Activated naive CD4-positive, alpha-beta T cell (primary cell): ENCODE results near the gene PLEKHS1.
"Not testable (repeated sequence)": the region's sequence is repeated elsewhere in the genome, so short reads cannot be mapped to it uniquely, and the experiment has no call there.

Source experiments
- DNase-seq, 4 experiments: peaks; one replicate each; lab custom pipeline; 2025; lab: John Stamatoyannopoulos, UW

Gene PLEKHS1

DNA sequence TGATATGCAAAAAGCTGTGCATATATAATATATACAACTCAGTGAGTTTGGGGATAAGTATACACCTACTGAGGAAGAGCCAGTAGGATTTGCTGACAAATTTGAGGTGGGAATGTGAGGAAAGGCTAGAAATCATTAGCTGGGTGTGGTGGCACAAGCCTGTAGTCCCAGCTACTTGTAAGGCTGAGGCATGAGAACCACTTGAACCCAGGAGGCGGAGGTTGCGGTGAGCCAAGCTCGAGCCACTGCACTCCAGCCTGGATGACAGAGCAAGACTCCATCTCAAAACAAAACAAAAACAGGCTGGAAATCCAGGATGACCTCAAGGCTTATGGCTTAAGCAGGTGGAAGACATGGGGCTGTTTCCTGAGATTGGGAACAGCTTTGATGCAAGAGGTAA, 10.6 kb upstream of the PLEKHS1 start:
- no peak for DNase-seq

DNA sequence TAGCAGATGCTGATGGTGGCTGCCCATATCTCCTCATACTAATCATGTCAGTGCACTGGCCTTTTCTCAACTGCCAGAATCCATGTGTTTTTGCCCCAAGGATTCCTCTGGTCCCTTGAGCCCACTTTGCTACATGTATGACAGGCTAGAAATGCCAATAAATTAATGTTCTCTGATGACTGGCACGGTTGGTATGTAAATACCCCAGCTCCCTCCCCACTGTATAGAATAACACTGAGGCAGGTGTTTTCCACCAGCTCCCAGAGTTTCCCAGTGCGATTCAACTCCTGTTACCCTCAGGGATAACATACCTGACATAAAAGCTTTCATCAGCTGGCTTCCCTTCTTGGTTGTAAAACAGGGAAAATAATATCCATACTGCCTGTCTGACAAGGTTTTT, 9.0 kb upstream of the PLEKHS1 start:
- no peak for DNase-seq

DNA sequence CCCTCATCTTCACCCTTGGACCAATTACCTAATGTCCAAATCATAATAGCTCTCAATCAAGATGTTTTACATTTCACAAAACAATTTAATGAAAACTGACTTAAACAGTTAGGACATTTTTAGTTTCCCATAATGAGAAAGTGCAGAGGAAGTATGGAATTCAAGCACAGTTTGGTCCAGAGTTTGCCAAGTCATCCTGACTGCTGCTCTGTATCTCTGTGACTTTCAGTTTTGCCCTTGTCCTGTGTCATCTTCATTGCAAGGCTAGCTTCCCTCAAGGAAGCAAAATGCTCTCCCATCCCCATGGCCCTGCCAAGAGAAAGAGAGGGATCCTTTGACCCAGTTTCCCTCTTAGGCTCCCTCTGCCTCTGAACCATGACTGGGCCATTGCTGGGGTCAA, 7.9 kb upstream of the PLEKHS1 start:
- no peak for DNase-seq

DNA sequence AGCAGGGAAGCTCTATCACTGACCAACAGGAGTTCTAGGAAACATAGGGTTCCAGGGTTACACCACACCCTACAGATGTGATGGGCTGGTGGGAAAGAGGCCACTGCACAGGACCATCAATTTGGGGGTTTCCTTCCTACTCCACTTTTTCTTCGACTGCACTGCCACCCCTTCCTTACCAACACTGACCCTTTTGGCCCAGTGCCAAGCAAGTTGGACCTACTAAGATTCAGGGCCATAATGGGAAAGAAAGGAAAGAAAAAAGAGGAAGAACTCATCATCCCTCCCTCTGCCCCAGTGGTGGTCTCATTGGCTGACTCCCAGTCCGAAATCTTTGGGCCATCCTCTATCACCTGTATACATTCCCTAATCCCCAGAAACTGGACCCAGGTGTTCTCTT, 6.1 kb upstream of the PLEKHS1 start:
- DNase-seq, result no peak

DNA sequence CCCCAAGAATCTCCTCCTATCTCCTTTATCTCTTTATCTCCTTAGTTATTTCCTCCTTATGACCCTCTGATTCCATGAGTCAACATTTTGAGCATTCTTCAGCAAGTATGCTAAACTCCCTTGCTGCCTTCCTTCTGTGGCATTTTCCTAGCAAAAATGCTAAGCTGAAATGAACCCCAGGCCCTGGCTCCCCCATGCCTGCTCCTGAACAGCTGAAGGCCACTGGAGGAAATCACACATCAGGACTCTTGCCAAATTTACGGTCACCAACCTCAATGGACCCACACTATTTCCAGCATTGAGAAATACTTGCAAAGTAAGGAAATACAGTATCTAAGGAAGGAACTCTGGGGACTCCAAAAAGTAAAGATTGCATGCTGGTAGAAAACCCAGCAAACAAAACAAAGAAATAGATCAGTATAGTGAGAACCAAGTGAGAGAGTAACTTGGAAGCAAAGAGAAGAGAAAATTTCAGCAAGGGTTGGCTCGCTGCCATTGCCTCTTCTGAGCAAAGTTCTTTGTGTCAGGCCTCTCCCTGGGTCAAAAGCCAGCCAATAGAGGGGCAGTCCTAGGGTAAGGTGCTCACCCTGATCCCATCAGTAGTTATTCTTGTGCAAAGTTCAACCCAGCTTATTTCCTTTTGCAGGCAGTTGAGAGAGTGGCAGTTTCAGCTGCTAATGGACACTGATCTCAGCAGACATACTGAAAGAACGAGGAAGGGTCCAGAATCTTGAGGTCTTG, 5.1 kb upstream of the PLEKHS1 start:
- DNase-seq, result no peak

DNA sequence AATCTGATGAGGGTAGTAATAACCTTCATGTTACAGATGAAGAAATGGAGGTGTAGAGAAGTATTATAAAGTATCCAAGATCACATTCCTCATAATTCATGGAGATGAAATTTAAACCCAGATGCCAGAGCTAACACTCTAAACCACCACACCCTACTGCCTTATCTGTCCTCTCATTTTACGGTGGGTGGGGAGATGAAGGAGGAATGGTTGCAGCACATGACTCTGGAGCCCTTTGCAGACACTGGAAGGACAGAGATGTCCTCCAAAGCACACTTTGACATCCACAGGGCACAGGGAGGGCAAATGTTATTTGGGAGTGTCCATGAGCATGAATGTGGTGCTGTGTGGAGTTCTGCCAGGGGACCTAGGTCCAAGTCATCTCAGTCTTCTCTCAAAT, 1.1 kb downstream of the PLEKHS1 start:
- DNase-seq, result no peak

- DNase-seq, result no peak
Measured at GRCh38 chr10:113753020-113753692, 1.7 kb downstream of the PLEKHS1 start.

DNA sequence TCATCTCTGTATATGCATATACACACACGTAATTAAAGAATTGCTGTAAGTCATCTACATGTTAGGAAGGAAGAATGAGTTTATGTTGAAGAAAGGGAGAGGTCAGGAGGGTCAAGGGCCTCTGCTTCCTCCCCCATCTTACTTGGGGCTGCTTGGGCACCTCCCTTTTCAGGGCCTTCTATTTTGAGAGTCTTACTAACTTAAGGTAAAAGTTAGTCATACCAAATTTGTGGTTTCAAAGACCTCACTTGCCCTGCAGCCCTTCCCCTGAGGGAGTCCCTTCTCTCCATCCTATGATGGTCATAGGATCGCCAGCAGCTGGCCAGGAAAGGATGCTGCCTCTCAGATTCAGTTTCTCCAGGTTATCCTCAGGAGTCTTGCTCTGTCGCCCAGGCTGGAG, 2.6 kb downstream of the PLEKHS1 start:
- DNase-seq, result no peak

DNA sequence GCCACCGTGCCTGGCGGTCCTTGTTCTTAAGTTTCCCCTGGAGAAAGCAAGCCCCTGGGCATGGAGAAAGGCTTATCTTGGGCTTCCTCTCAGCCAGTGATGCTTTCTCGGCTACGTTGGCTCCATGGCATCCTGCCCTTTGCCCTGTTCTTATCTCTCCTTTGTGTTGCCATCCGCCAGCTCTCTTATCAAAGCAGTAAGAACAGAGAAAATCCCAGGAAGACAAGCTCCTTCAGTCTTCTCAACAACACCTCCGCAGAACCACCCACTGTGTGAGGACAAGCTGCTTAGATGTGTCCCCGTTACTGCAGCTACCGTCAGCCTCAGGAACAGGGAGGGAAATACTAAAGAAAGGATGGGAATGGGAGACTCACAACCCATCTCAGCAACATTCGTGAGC, 3.3 kb downstream of the PLEKHS1 start:
- no peak for DNase-seq

GRCh38 chr10:113756940-113757543, 5.6 kb downstream of the PLEKHS1 start:
- DNase-seq, result no peak

GRCh38 chr10:113762083-113762482, 10.6 kb downstream of the PLEKHS1 start:
- DNase-seq, result no peak

DNA sequence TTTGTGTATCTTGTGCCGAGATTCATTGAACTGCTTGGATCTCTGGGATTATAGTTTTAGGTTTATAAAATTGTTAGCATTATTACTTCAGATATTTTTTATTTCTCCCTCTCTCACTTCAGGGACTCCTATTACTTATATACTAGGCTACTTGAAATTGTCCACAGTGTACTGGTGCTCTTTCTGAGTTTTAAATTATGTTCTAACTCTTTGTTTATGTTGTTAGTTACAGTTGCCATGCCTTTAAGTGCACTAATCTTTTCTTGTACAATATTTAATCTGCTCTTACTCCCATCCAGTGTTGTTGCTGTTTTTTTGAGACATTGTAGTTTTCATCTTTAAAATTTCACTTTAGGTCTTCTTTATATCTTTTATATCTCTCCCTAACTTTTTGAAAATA, 13.1 kb downstream of the PLEKHS1 start:
- DNase-seq, result no peak

DNA sequence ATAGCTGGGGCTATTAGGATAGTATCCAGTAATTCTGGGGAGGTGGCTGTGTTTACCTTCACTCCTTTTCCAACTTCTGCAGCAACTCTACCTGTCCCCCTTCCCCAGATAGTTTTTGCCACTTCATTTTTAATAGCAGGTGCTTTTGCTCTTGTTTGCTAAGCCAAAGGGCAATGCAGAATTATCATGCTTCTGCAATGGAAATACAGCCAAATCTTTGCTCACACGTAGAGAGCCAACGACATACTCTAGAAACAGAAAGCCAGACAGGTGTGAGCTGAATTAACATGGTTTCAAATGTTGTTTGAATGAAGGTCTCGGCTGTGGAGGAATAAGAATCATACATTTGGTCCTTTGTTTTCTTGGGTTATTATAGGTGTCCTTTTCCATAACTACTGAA, 14.4 kb downstream of the PLEKHS1 start:
- no peak for DNase-seq

GRCh38 chr10:113767222-113767621, 15.7 kb downstream of the PLEKHS1 start:
- no peak for DNase-seq

DNA sequence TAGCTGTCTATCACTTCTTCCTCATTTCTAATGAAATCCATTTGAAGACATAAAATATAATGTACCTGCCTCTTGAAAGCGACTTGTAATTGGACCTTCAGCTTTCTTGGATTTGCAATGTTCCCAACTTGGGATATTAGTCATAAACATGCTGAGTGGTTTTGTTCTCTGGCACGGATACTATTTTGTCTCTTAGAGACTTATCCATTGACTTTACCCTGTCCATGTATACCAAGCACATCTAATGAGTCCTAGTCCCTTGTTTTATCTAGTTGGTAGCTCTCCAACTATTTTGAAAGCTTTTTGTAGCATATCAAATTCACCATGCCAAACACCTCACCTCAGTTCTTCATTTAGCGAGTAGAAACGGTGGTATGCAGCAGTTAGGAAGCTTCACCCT, 18.9 kb downstream of the PLEKHS1 start:
- DNase-seq, result no peak

- DNase-seq, result not testable (repeated sequence)
Measured at GRCh38 chr10:113771131-113771530, 19.6 kb downstream of the PLEKHS1 start.

GRCh38 chr10:113775686-113776294, 24.3 kb downstream of the PLEKHS1 start:
- DNase-seq, result no peak

DNA sequence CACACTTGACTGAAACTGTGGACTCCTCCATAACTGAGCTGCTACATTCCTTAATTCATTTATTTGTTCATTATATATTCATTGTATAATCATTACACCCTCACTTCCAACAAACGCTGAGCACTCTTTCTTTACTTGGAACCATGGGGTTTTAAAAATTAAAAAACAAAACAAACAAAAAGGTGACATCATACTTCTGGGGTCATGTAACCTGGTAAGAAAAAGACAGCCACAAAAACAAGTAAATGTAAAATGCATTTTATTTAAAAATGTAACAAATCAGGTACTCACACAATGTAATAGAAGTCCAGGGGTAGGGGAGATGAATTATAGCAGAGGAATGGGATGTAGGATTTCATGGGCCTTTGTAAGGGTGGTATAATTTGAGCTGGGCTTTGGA, 25.1 kb downstream of the PLEKHS1 start:
- no peak for DNase-seq

DNA sequence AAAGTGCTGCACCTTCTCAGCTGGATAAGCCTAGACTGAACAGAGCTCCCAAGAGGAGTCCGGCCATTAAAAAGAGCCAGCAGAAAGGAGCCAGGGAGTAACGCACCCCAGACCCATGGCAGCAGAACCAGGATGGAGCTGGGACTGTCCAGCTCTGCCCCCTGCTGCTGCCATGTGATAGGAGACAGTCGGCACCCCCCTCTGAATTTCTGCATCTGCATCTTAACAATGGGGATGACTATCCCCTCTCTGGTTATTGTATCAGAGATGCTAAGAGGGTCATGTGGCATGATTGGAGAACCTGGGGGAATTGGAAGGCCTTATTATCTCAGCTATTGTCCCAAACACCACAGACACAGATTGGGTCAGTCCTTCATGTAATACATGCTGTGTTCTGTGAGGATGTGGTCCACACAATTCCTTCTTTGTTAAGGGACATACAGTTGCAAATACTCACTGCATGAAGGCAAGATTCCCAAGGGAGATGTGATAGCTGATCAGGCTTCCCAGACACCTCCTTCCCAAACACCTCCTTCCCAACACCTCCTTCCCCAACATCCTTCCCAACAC, 29.3 kb downstream of the PLEKHS1 start:
- DNase-seq, result no peak

DNA sequence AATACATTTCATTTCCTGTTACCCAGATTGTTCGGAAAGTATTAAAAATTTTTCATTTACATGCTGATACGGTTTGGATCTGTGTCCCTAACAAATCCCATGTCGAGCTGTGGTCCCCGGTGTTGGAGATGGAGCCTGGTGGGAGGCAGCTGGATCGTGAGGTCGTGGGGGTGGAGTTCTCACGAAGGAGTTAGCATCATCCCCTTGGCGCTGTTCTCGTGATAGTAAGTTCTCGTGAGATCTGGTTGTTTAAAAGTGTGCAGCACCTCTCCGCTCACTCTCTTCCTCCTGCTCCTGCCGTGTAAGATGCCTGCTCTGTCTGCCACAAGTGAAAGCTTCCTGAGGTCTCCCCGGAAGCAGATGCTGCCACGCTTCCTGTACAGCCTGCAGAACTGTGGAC, 30.9 kb downstream of the PLEKHS1 start:
- no peak for DNase-seq

DNA sequence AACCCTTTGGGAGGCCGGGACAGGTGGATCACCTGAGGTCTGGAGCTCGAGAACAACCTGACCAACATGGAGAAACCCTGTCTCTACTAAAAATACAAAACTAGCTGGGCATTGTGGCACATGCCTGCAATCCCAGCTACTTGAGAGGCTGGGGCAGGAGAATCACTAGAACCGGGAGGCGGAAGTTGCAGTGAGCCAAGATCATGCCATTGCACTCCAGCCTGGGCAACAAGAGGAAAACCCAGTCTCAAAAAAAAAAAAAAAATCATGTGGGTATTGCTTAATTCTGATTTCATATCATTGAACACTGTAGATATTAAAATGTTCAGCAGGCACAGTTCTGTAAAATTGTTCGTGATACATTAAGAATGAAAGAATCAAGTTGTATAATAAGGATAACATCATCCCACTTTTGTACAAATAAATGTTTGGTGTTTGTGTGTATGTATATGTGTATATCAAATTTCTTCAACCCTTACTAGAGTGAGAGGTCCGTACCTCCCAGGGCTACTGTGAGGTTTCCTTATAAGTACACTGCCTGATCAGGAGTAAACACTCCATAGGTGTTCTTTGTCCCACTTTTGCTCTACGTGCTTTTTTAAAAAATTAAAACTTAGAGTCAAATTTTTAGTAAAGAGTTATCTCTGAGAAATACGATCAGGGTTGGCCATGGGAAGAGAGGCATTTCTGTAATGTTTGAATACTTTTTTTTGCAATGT, 31.7 kb downstream of the PLEKHS1 start:
- DNase-seq, result no peak

GRCh38 chr10:113788604-113789083, 37.2 kb downstream of the PLEKHS1 start:
- no peak for DNase-seq
